Mesothelial cell of epicardium (in vitro differentiated cells): ENCODE data around the gene GFRA1. TPM values are rescaled to one million over a fixed set of nuclear protein-coding genes. Genes with fewer than 3 reads are reported as not detected.

Source experiments
- DNase-seq, 2 experiments: peaks; one replicate each; pipeline ENCODE4 v3.0.0; 2021; ENCODE audit warnings: low spot score in 2 of 2; ENCODE audit not compliant: unreplicated experiment in 2 of 2
- H3K27ac Mint-ChIP-seq: 2 replicates; pipeline ENCODE4 v1.8.0; 2021; ENCODE audit warnings: mixed read lengths
- H3K27me3 Mint-ChIP-seq: 2 replicates; pipeline ENCODE4 v1.8.0; 2021; ENCODE audit warnings: low read depth, mixed read lengths
- H3K36me3 Mint-ChIP-seq: 2 replicates; pipeline ENCODE4 v1.8.0; 2021; ENCODE audit warnings: mixed read lengths
- H3K4me1 Mint-ChIP-seq: 2 replicates; pipeline ENCODE4 v1.8.0; 2021; ENCODE audit warnings: mixed read lengths
- H3K4me3 Mint-ChIP-seq: 2 replicates; pipeline ENCODE4 v1.8.0; 2021; ENCODE audit warnings: mild to moderate bottlenecking, moderate library complexity, mixed read lengths
- H3K9me3 Mint-ChIP-seq: 2 replicates; pipeline ENCODE4 v1.8.0; 2021; ENCODE audit warnings: mixed read lengths
- total RNA-seq: library from RNA; stranded (reverse); gene quantifications from 3 replicates; pipeline ENCODE4 v1.2.1, GENCODE V29; 2021
- TF ChIP-seq, protein P1 (sequence below): fragments of 200-600 bp; sonication (generic); IDR thresholded peaks from one replicate; pipeline ENCODE4 v1.5.0; 2021; ENCODE audit warnings: antibody characterized with exemption; ENCODE audit not compliant: unreplicated experiment

The GFRA1 gene
- total RNA-seq, 1 donor from 2014 or later = 40.8 TPM

DNA sequence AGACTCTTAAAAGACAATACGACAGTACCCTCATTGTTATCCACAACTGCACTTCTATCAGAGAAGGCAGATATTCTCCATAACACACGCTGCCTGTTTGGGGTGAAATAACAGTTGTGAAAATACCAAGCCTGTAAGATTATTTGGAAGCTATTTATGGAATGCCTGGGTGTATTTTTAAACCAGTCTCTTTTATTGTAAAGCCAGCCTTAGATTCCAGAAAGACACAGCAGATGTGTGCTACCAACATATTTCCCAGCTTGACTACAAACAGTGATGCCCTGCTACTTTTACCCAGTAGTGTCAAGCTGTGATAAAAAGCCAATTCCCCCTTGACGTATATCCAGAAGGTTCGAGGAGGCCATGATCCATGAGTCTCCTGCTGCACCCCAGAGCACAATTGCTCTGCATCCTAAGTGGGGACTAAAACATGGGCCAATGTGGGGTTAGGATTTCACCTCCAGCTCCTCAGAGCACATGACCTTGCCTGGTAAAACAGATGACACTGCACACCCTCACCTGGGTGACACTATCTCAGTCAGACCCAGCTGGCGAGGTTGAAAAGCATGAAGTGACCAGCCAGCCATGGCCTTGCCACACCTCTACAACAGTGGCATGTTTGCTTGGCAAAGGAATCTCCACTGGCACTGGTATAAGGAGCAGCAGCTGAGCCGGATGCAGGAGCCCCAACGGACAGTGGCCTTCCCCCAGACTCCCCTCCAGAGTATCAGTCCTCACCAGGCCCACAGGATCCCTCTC, 62.2 kb downstream of the GFRA1 start:
- TF ChIP-seq, protein P1, sequence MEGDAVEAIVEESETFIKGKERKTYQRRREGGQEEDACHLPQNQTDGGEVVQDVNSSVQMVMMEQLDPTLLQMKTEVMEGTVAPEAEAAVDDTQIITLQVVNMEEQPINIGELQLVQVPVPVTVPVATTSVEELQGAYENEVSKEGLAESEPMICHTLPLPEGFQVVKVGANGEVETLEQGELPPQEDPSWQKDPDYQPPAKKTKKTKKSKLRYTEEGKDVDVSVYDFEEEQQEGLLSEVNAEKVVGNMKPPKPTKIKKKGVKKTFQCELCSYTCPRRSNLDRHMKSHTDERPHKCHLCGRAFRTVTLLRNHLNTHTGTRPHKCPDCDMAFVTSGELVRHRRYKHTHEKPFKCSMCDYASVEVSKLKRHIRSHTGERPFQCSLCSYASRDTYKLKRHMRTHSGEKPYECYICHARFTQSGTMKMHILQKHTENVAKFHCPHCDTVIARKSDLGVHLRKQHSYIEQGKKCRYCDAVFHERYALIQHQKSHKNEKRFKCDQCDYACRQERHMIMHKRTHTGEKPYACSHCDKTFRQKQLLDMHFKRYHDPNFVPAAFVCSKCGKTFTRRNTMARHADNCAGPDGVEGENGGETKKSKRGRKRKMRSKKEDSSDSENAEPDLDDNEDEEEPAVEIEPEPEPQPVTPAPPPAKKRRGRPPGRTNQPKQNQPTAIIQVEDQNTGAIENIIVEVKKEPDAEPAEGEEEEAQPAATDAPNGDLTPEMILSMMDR = no peak
- Mint-ChIP-seq H3K4me3 (no peak overlapping the region), H3K4me1 (peaks cover 61% of the 10 kb centered on the region), H3K9me3 (no peaks in the 10 kb centered on the region), H3K36me3 (no peaks in the 10 kb centered on the region), H3K27ac (peak overlapping the region; percentile 4), H3K27me3 (no peaks in the 10 kb centered on the region)
- DNase-seq = no peak

DNA sequence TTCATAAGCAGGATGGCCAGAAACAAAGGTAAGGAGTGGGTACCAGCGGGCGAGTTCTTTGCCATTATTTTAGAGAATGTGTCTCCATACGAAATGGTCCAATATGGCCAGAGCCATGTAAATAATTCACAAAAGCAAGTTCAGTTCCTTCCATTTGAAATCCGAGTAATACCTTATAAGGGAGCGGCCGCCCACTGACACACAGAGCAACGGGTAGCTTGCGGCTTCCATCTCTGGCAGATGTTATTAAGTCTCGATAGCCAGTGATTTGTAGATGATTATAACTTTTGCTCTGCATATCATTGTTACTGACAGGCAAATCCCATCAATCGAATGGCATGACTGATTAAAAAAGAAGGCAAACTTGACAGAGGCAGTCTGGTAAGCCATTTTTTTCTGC, 63.2 kb downstream of the GFRA1 start:
- Mint-ChIP-seq H3K4me3 (no peak overlapping the region), H3K4me1 (peaks cover 56% of the 10 kb centered on the region), H3K9me3 (no peaks in the 10 kb centered on the region), H3K27me3 (no peaks in the 10 kb centered on the region), H3K36me3 (no peaks in the 10 kb centered on the region), H3K27ac (no peak overlapping the region)
- DNase-seq = no peak
- TF ChIP-seq, protein P1 = no peak

DNA sequence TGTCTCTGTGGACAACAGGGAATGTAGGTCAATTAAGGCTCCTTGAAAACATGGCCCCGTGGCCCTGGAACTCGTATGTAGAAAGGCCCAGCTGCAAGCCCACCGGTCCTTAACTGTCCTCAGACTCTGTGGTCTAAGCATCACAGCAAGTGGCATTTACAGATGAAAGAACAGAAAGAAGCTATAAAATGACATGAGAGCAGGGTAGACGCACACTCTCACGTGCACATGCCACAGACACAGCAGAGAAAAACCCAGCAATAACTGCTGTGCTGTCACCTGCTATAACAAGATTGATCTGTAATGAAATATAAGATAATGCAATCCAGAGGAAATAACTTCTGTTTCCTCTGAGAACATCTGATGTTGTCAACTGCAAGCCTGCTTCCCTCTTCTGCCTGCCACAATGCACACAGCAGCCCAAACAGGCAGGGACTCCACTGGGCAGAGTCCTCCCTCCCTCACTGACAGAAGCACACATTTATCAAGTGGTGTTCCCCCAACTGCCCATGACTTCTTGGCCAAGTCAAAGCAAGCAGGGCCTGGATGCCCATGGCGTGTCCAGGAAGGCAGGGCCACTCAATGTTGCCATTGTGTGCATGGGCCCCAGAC, 63.9 kb downstream of the GFRA1 start:
- Mint-ChIP-seq H3K27ac (no peak overlapping the region), H3K27me3 (no peaks in the 10 kb centered on the region), H3K9me3 (no peaks in the 10 kb centered on the region), H3K36me3 (no peaks in the 10 kb centered on the region), H3K4me3 (no peak overlapping the region), H3K4me1 (peaks cover 56% of the 10 kb centered on the region)
- TF ChIP-seq, protein P1 = no peak
- DNase-seq = no peak

DNA sequence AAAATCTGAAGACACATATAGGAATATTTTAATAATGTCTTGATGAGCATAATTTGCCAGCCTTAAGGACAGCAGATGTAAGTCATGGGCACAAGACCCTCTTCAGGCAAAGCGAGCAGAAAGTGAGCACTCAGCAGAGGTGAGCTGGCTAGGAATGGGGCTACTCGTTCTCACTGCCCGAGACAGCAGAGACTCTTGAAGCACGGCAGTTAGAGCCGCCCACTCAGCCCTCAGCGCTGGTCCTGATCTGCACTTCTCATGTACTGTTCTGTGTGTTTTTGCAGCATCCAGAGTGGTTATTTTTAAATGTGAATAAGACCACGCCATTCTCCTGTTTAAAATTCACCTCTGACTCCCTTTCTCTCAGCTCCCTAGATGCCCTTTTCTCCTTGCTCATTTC, 65.3 kb downstream of the GFRA1 start:
- H3K4me1 Mint-ChIP-seq = peaks cover 54% of the 10 kb centered on the region
- DNase-seq = no peak
- TF ChIP-seq, protein P1 = no peak
- H3K27me3 Mint-ChIP-seq = no peaks in the 10 kb centered on the region
- H3K4me3 Mint-ChIP-seq = no peak overlapping the region
- H3K9me3 Mint-ChIP-seq = no peaks in the 10 kb centered on the region
- no peak overlapping the region for H3K27ac Mint-ChIP-seq
- H3K36me3 Mint-ChIP-seq = no peaks in the 10 kb centered on the region

DNA sequence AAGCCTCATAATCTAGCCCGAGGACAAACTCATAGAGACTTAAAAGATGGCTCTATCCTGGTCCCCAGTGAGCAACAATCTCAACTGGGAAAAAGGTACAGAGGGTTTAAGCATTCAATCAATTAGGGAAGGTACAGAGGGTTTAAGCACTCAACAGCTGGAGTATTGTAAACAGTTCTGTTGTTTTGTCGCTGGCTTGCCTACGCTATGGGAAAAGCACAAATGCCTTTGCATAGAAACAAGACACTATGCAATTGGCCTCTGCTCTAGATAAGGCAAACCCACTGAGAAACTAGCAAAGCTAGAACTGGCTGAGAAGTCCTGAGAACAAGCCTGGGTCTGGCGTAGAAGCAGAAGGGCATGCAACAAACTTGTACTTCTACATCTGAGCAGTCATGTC, 69.3 kb downstream of the GFRA1 start:
- H3K9me3 Mint-ChIP-seq = no peaks in the 10 kb centered on the region

More for the DNA sequence above, 69.3 kb downstream of the GFRA1 start:
- no peak for DNase-seq
- no peaks in the 10 kb centered on the region for H3K36me3 Mint-ChIP-seq
- H3K27me3 Mint-ChIP-seq = peaks cover 1% of the 10 kb centered on the region
- no peak overlapping the region for H3K27ac Mint-ChIP-seq
- no peak overlapping the region for H3K4me3 Mint-ChIP-seq
- TF ChIP-seq, protein P1 = no peak
- H3K4me1 Mint-ChIP-seq = peaks cover 24% of the 10 kb centered on the region
